Suprapubic skin (tissue), 4 donors: ENCODE results near the gene RAPGEF3. TPM values are rescaled to one million over a fixed set of nuclear protein-coding genes. Genes with fewer than 3 reads are reported as not detected.

Source experiments
- DNase-seq, 2 donors: peaks; one replicate each; pipeline ENCODE4 v3.0.0-alpha.2; 2019; ENCODE audit warnings: low spot score in 2 of 2
- H3K27ac ChIP-seq: fragments of 200-600 bp; sonication (generic); one replicate; pipeline ENCODE4 v1.5.1; 2019
- H3K27me3 ChIP-seq: fragments of 200-600 bp; sonication (generic); one replicate; pipeline ENCODE4 v1.5.1; 2019
- H3K36me3 ChIP-seq: fragments of 200-600 bp; sonication (generic); one replicate; pipeline ENCODE4 v1.5.1; 2019
- H3K4me1 ChIP-seq: fragments of 200-600 bp; sonication (generic); one replicate; pipeline ENCODE4 v1.5.1; 2019
- H3K4me3 ChIP-seq: fragments of 200-600 bp; sonication (generic); one replicate; pipeline ENCODE4 v1.5.1; 2019; ENCODE audit warnings: mild to moderate bottlenecking
- H3K9me3 ChIP-seq: fragments of 200-600 bp; sonication (generic); one replicate; pipeline ENCODE4 v1.5.1; 2019
- CTCF ChIP-seq, 2 donors: fragments of 200-600 bp in 1 of 2; fragments of 450-650 bp in 1 of 2; sonication (generic) in 1 of 2; IDR thresholded peaks; one replicate each; pipeline ENCODE4 v1.5.1; 2016 to 2019; ENCODE audit warnings: antibody characterized with exemption in 2 of 2, mild to moderate bottlenecking in 1 of 2, moderate library complexity in 1 of 2
- EP300 ChIP-seq: sonication (generic); formaldehyde crosslinking; IDR thresholded peaks from one replicate; pipeline ENCODE4 v1.6.1; 2017; ENCODE audit warnings: antibody characterized with exemption
- POLR2A ChIP-seq, 2 donors: fragments of 450-650 bp; IDR thresholded peaks; one replicate each; pipeline ENCODE4 v1.6.1; 2017; ENCODE audit warnings: antibody characterized with exemption in 2 of 2, mild to moderate bottlenecking in 2 of 2, moderate library complexity in 2 of 2
- POLR2AphosphoS5 ChIP-seq, 3 donors: sonication (generic); formaldehyde crosslinking; IDR thresholded peaks; one replicate each; pipeline ENCODE4 v1.6.1; 2017; ENCODE audit warnings: antibody characterized with exemption in 3 of 3
- WGBS: methylation state at CpG from one replicate; pipeline ENCODE4 v1.1.5; 2018; 5-methylcytosine and 5-hydroxymethylcytosine counted together
- total RNA-seq, 4 donors: library from RNA; depleted of rRNA; stranded (reverse); fragments of >200 nt; gene quantifications; one replicate each; pipeline ENCODE4 v1.1.0, GENCODE V29; 2016

The RAPGEF3 gene
- total RNA-seq, 4 donors from 2014 or later: 9.3 to 48.9 (median 20.0) TPM

- no peak overlapping the region for H3K4me3 ChIP-seq
- TF ChIP-seq CTCF (IDR thresholded peaks at IDR 0.05): no peak
- TF ChIP-seq POLR2AphosphoS5 (IDR thresholded peaks at IDR 0.05): no peak
- no peak for TF ChIP-seq EP300
- TF ChIP-seq POLR2A (IDR thresholded peaks at IDR 0.05): no peak
- no peaks in the 10 kb centered on the region for H3K27me3 ChIP-seq
- H3K36me3 ChIP-seq: peaks cover 57% of the 10 kb centered on the region
- H3K4me1 ChIP-seq: peaks cover 54% of the 10 kb centered on the region
- no peaks in the 10 kb centered on the region for H3K9me3 ChIP-seq
- no peak for DNase-seq
- no peak overlapping the region for H3K27ac ChIP-seq
- 75% methylated on average over 4 of the region's 7 CpGs for WGBS
Measured at GRCh38 chr12:47799357-47799955, 40.8 kb upstream of the RAPGEF3 start.

- DNase-seq: no peak
- no peak for TF ChIP-seq POLR2AphosphoS5 (IDR thresholded peaks at IDR 0.05)
- no peak for TF ChIP-seq EP300
- no peak for TF ChIP-seq POLR2A (IDR thresholded peaks at IDR 0.05)
- TF ChIP-seq CTCF (IDR thresholded peaks at IDR 0.05): no peak
- Histone ChIP-seq H3K9me3 (no peaks in the 10 kb centered on the region), H3K4me1 (peaks cover 44% of the 10 kb centered on the region), H3K27me3 (no peaks in the 10 kb centered on the region), H3K4me3 (no peak overlapping the region), H3K36me3 (peaks cover 58% of the 10 kb centered on the region), H3K27ac (no peak overlapping the region)
- WGBS: 100% methylated on average over 2 of the region's 17 CpGs
Measured at GRCh38 chr12:47798382-47798948, 39.8 kb upstream of the RAPGEF3 start.

DNA sequence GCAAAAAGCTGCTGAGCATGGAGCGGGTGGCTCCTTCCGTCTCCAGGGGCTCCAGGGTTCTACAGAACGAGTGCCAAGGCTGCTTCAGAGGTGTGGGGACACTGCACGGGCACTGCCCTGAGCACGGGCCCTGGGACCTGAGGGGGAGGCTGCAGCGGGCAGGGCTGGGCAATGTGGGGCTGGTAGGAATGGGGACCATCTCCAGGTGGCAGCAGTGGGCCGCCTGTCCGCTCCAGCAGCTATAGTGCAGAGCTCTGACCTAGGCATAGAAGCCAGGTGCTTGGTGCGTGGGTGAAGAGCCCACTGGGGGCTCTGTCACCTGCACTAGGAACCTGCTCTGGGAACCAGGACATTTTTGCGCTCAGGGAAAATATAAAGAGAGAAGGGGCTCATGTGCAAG is 38.8 kb upstream of the RAPGEF3 start:
- no peak for DNase-seq
- H3K27ac ChIP-seq: no peak overlapping the region
- TF ChIP-seq CTCF (IDR thresholded peaks at IDR 0.05): peak in 1 of 2 donors; percentile 14
- TF ChIP-seq POLR2A (IDR thresholded peaks at IDR 0.05): no peak
- peaks cover 65% of the 10 kb centered on the region for H3K36me3 ChIP-seq
- whole genome bisulfite sequencing: 86% methylated on average over 10 of the region's 10 CpGs
- peaks cover 34% of the 10 kb centered on the region for H3K4me1 ChIP-seq
- H3K9me3 ChIP-seq: no peaks in the 10 kb centered on the region
- H3K4me3 ChIP-seq: no peak overlapping the region
- H3K27me3 ChIP-seq: no peaks in the 10 kb centered on the region

DNA sequence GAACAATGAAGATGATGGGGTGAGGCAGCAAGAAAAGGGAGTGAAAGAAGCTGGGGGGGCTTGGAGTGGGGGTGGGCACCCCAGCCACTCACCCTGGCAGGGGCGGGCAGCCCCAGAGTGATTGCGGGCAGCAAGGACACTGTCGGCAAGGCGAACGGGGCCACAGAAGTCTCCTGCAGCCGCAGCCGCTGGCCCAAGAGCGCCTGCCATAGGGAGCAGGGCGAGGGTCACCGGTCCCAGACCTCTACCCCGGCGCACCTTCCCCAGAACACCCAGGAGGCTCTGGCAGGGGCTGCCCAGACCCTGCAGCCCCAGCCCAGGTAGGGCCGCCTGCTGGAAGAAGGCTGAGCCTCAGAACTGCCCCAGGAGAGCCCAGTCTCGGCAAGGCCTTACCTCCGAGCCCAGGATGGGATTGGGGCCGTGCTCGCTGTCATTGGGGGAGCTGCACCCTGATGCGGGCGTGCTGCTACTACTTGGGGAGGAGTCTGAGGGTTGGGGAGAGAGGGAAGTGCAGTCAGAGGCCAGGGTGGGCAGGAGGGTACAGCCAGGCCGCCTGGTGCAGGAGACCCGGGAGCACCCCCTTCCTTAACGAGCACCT is 37.2 kb upstream of the RAPGEF3 start:
- peaks cover 80% of the 10 kb centered on the region for H3K36me3 ChIP-seq

More for the DNA sequence above, 37.2 kb upstream of the RAPGEF3 start:
- DNase-seq: no peak
- H3K4me1 ChIP-seq: peaks cover 19% of the 10 kb centered on the region
- H3K4me3 ChIP-seq: no peak overlapping the region
- no peak overlapping the region for H3K27ac ChIP-seq
- no peaks in the 10 kb centered on the region for H3K27me3 ChIP-seq
- no peaks in the 10 kb centered on the region for H3K9me3 ChIP-seq
- TF ChIP-seq POLR2A (IDR thresholded peaks at IDR 0.05) (no peak), EP300 (no peak), POLR2AphosphoS5 (IDR thresholded peaks at IDR 0.05) (no peak), CTCF (IDR thresholded peaks at IDR 0.05) (no peak)
- 91% methylated on average over 15 of the region's 22 CpGs for WGBS
